ENCODE results near the gene MSI2. TPM values are rescaled to one million over a fixed set of nuclear protein-coding genes. Genes with fewer than 3 reads are reported as not detected.

MSI2 gene
- total and polyA plus RNA-seq, 2 experiments from 2014 or later: 18.9 to 41.8 TPM

GRCh38 chr17:57372156-57372555 lies 115.8 kb downstream of the MSI2 start:
- no peak overlapping the region for H3K4me2 ChIP-seq
- Mint-ChIP-seq H3K36me3 (ENCODE audit: low read depth) (peaks cover 33% of the 10 kb centered on the region), H3K27me3 (ENCODE audit: insufficient read depth, low read depth, poor library complexity) (peaks cover 3% of the 10 kb centered on the region), H3K27ac (no peak overlapping the region), H3K4me1 (peaks cover 35% of the 10 kb centered on the region), H3K9me3 (peaks cover 16% of the 10 kb centered on the region; the same call in 2 of the 3 replicates), H3K4me3 (no peak overlapping the region)
- H2AFZ ChIP-seq: no peak overlapping the region
- no peaks in the 10 kb centered on the region for H3K79me2 ChIP-seq (replicated peaks; ENCODE audit: insufficient read depth)
- no peak for TF ChIP-seq JUNB (IDR thresholded peaks at IDR 0.05; ENCODE audit: unreplicated experiment)
- no peak for TF ChIP-seq EZH2 (IDR thresholded peaks at IDR 0.05; ENCODE audit: low read depth, unreplicated experiment)
- no peak for TF ChIP-seq ETS1 (IDR thresholded peaks at IDR 0.05)
- no peak for TF ChIP-seq STAT1 (IDR thresholded peaks at IDR 0.05; ENCODE audit: unreplicated experiment)
- TF ChIP-seq ZNF331 (CRISPR knock-in tag; IDR thresholded peaks at IDR 0.05; ENCODE audit: low read depth): no peak
- no peak for TF ChIP-seq NANOG (IDR thresholded peaks at IDR 0.05; ENCODE audit: borderline replicate concordance)
- no peak for TF ChIP-seq EZH2phosphoT487 (IDR thresholded peaks at IDR 0.05; ENCODE audit: unreplicated experiment)
- TF ChIP-seq CTCF (conservative IDR thresholded peaks at IDR 0.05; ENCODE audit: low read depth in 2 of 2): no peak
- no peak for TF ChIP-seq POLR2AphosphoS5 (IDR thresholded peaks at IDR 0.05; ENCODE audit: low read depth)
- no peak for TF ChIP-seq ZNF114 (CRISPR knock-in tag; IDR thresholded peaks at IDR 0.05)
- no peak for TF ChIP-seq CREB1 (CRISPR knock-in tag; IDR thresholded peaks at IDR 0.05; ENCODE audit: low read depth)
- no peak for TF ChIP-seq REST (IDR thresholded peaks at IDR 0.05; ENCODE audit: unreplicated experiment)
- no peak for TF ChIP-seq ZNF462 (CRISPR knock-in tag; IDR thresholded peaks at IDR 0.05)
- H4K20me1 ChIP-seq (replicated peaks; ENCODE audit: insufficient read depth): no peaks in the 10 kb centered on the region
- H3K4me1 ChIP-seq (ENCODE audit: insufficient read depth): peaks cover 17% of the 10 kb centered on the region
- H3K9me2 ChIP-seq (ENCODE audit: insufficient read depth): peaks cover 3% of the 10 kb centered on the region; the same call in 1 of the 2 replicates
- no peak overlapping the region for H3K27ac ChIP-seq (ENCODE audit: low read depth)
- no peaks in the 10 kb centered on the region for H3F3A ChIP-seq (replicated peaks; ENCODE audit: low read depth)
- H3K27me3 ChIP-seq (ENCODE audit: insufficient read depth): no peaks in the 10 kb centered on the region
- no peaks in the 10 kb centered on the region for H3K36me3 ChIP-seq (ENCODE audit: insufficient read depth)
- no peak for DNase-seq (ENCODE audit: low spot score)
- H3K4me3 ChIP-seq: no peak overlapping the region
- ATAC-seq: no peak

All from GM23338 (cell line).